PC-9 (cell line): ENCODE measurements around the gene DACT3. TPM values are rescaled to one million over a fixed set of nuclear protein-coding genes. Genes with fewer than 3 reads are reported as not detected.

Experiments
- BruUV-seq: library from RNA; stranded (reverse); fragments of 400-500 nt; replicated peaks from 2 replicates; lab custom pipeline; 2021; lab: Mats Ljungman, UMichigan
- CTCF ChIA-PET: fragments of 300-600 bp; sonication (Branson Sonifier 250); formaldehyde crosslinking; loops from one replicate; lab custom pipeline; 2022; ENCODE audit warnings: antibody characterized with exemption; lab: Charles Lee
- POLR2A ChIA-PET: fragments of 300-600 bp; sonication (Branson Sonifier 250); formaldehyde crosslinking; loops from one replicate; lab custom pipeline; 2022; ENCODE audit warnings: antibody characterized with exemption; ENCODE audit not compliant: unreplicated experiment; lab: Charles Lee
- DNase-seq, 2 experiments: peaks; one replicate each; pipeline versions ENCODE4 v3.0.0 to v3.0.0-alpha.2; 2015 to 2022; ENCODE audit warnings: mixed read lengths in 1 of 2
- H2AFZ ChIP-seq: fragments of 200-600 bp; sonication (generic); 2 replicates; pipeline ENCODE4 v1.8.1; 2017; ENCODE audit warnings: antibody characterized with exemption
- H3F3A ChIP-seq: fragments of 200-600 bp; sonication (generic); 2 replicates; pipeline ENCODE4 v1.8.1; 2017; ENCODE audit warnings: antibody characterized with exemption, mild to moderate bottlenecking, low read depth; ENCODE audit not compliant: insufficient read depth
- H3K27ac ChIP-seq: fragments of 200-600 bp; sonication (generic); 2 replicates; pipeline ENCODE4 v1.6.1; 2016; ENCODE audit warnings: mixed run types
- H3K27me3 ChIP-seq: fragments of 200-600 bp; sonication (generic); 2 replicates; pipeline ENCODE4 v1.6.1; 2016; ENCODE audit warnings: low read depth, mixed run types; ENCODE audit not compliant: insufficient read depth
- H3K36me3 ChIP-seq: fragments of 200-600 bp; sonication (generic); 2 replicates; pipeline ENCODE4 v1.6.1; 2016; ENCODE audit warnings: low read depth, mixed run types
- H3K4me1 ChIP-seq: fragments of 200-600 bp; sonication (generic); replicated peaks from 2 replicates; pipeline ENCODE4 v1.6.1; 2016; ENCODE audit warnings: mixed run types; ENCODE audit not compliant: insufficient read depth
- H3K4me2 ChIP-seq: fragments of 200-600 bp; sonication (generic); 2 replicates; pipeline ENCODE4 v1.6.1; 2017; ENCODE audit warnings: mixed run types
- H3K4me3 ChIP-seq: fragments of 200-600 bp; sonication (generic); 2 replicates; pipeline ENCODE4 v1.6.1; 2016; ENCODE audit warnings: mixed run types
- H3K79me2 ChIP-seq: fragments of 200-600 bp; sonication (generic); 2 replicates; pipeline ENCODE4 v1.6.1; 2017; ENCODE audit warnings: low read depth, mixed run types
- H3K9me2 ChIP-seq: fragments of 200-600 bp; sonication (generic); 2 replicates; pipeline ENCODE4 v1.8.1; 2017; ENCODE audit warnings: mild to moderate bottlenecking; ENCODE audit not compliant: insufficient read depth
- H3K9me3 ChIP-seq: fragments of 200-600 bp; sonication (generic); 2 replicates; pipeline ENCODE4 v1.8.1; 2016; ENCODE audit warnings: low read depth; ENCODE audit not compliant: insufficient read depth
- H4K20me1 ChIP-seq: fragments of 200-600 bp; sonication (generic); 2 replicates; pipeline ENCODE4 v1.8.1; 2017; ENCODE audit not compliant: insufficient read depth
- CTCF ChIP-seq: fragments of 200-600 bp; sonication (generic); conservative IDR thresholded peaks from 2 replicates; pipeline ENCODE4 v1.6.1; 2017; ENCODE audit warnings: mixed run types, antibody characterized with exemption, mild to moderate bottlenecking, moderate library complexity
- EZH2 ChIP-seq: fragments of 200-600 bp; sonication (generic); IDR thresholded peaks from 2 replicates; pipeline ENCODE4 v1.8.0; 2017; ENCODE audit warnings: antibody characterized with exemption, low read depth
- intact Hi-C: fragments of 100-400 bp; cut with micrococcal nuclease; formaldehyde crosslinking; loops from one replicate; pipeline ENCODE4 v1.10.0; 2022; ENCODE audit not compliant: unreplicated experiment
- total RNA-seq: library from RNA; stranded (reverse); gene quantifications from 2 replicates; pipeline ENCODE4 v1.2.3, GENCODE V29; 2021

The DACT3 gene
- total RNA-seq, 1 experiment from 2014 or later: 0.13 TPM

GRCh38 chr19:46696866-46697203, 35.9 kb upstream of the DACT3 start:
- no peaks in the 10 kb centered on the region for H3K4me1 ChIP-seq
- H3K27ac ChIP-seq: no peak overlapping the region

DNA sequence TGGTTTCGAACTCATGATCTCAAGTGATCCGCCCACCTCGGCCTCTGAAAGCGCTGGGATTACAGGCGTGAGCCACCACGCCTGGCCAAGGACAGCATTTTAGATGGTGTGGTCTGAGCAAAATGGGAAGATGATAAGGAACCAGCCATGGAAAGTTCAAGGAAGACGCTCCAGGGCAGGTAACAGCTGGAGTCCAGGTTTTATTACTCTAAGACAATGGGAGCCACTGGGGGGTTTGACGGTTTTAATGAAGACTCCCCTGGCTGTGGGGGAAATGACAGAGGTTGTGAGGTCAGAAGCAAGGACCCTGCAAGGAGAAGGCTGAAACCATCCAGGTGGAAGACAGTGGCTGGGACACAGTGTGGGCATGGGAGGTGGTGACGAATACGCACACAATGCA, 35.1 kb upstream of the DACT3 start:
- Histone ChIP-seq H3K4me3 (no peak overlapping the region), H3K36me3 (peaks cover 60% of the 10 kb centered on the region), H3K27ac (no peak overlapping the region), H3K4me2 (no peak overlapping the region), H3K27me3 (no peaks in the 10 kb centered on the region), H3F3A (peaks cover 12% of the 10 kb centered on the region; the same call in 1 of the 2 replicates), H3K4me1 (no peaks in the 10 kb centered on the region), H3K79me2 (no peaks in the 10 kb centered on the region), H4K20me1 (no peaks in the 10 kb centered on the region), H2AFZ (no peak overlapping the region), H3K9me2 (no peaks in the 10 kb centered on the region), H3K9me3 (no peaks in the 10 kb centered on the region)
- no TSS peak for BruUV-seq
- DNase-seq: no peak
- ChIA-PET POLR2A (no interaction called here), CTCF (interaction anchor here (0.6 kb wide), 1 partner anchor 55 kb away, joined by 3 read pairs; no protein-coding TSS in a partner anchor)
- intact Hi-C loops: no loop called here
- TF ChIP-seq CTCF (no peak), EZH2 (no peak)

More at GRCh38 chr19:46696866-46697203, 35.9 kb upstream of the DACT3 start:
- Histone ChIP-seq H3K4me2 (no peak overlapping the region), H3K9me3 (no peaks in the 10 kb centered on the region), H2AFZ (no peak overlapping the region), H3K79me2 (no peaks in the 10 kb centered on the region), H3K36me3 (peaks cover 56% of the 10 kb centered on the region), H3K27me3 (no peaks in the 10 kb centered on the region), H3F3A (peaks cover 11% of the 10 kb centered on the region; the same call in 1 of the 2 replicates), H4K20me1 (no peaks in the 10 kb centered on the region), H3K4me3 (no peak overlapping the region), H3K9me2 (no peaks in the 10 kb centered on the region)
- CTCF ChIA-PET: interaction anchor here (0.6 kb wide), 1 partner anchor 47 kb away, joined by 3 read pairs; no protein-coding TSS in a partner anchor
- POLR2A ChIA-PET: interaction anchor here (0.6 kb wide), 1 partner anchor 19 kb away, joined by 3 read pairs; no protein-coding TSS in a partner anchor
- no peak for DNase-seq
- intact Hi-C loops: no loop called here
- BruUV-seq: no TSS peak
- TF ChIP-seq CTCF (no peak), EZH2 (no peak)

- no peak for DNase-seq
- Histone ChIP-seq H4K20me1 (no peaks in the 10 kb centered on the region), H3K9me2 (no peaks in the 10 kb centered on the region), H3F3A (peaks cover 12% of the 10 kb centered on the region; the same call in 1 of the 2 replicates), H3K4me1 (no peaks in the 10 kb centered on the region), H3K36me3 (peaks cover 54% of the 10 kb centered on the region), H2AFZ (no peak overlapping the region), H3K79me2 (no peaks in the 10 kb centered on the region), H3K27ac (no peak overlapping the region), H3K27me3 (no peaks in the 10 kb centered on the region), H3K4me3 (no peak overlapping the region), H3K4me2 (no peak overlapping the region), H3K9me3 (no peaks in the 10 kb centered on the region)
- ChIA-PET CTCF (interaction anchor here (0.5 kb wide), 1 partner anchor 452 kb away, joined by 6 read pairs; no protein-coding TSS in a partner anchor), POLR2A (no interaction called here)
- TF ChIP-seq CTCF (no peak), EZH2 (no peak)
- no TSS peak for BruUV-seq
- intact Hi-C loops: no loop called here
Measured at GRCh38 chr19:46693760-46694159, 32.8 kb upstream of the DACT3 start.
